Esophagus squamous epithelium (tissue), 4 donors: ENCODE measurements around the gene COCH.

Experiments used
- POLR2A ChIP-seq, 4 donors: fragments of 450-650 bp; IDR thresholded peaks; one replicate each; pipeline ENCODE4 v1.6.1; 2017; ENCODE audit warnings: antibody characterized with exemption in 4 of 4, mild to moderate bottlenecking in 4 of 4, moderate library complexity in 3 of 4
- TF ChIP-seq, protein P1 (sequence below), 6 experiments: fragments of 450-650 bp in 4 of 6; fragments of 200-600 bp in 2 of 6; sonication (generic) in 2 of 6; IDR thresholded peaks; one replicate each; pipeline ENCODE4 v1.5.1; 2016 to 2019; ENCODE audit warnings: antibody characterized with exemption in 6 of 6, mild to moderate bottlenecking in 4 of 6, moderate library complexity in 4 of 6

DNA sequence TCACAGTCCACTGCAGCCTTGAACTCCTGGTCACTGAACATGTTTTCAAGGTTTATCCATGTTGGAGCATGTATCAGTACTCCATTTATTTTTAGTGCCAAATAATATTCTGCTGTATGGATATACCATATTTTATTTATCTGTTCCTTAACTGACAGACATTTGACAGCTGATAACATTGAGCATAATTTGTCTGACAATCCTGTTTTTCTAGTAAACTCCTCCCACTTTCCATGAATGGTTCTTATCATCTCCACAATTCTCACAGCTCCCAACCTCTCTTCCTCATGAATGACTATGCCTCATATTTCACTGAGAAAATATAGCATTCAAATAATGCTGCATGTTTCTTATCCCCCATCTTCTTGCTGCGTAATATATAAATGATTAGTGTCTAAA is 33.3 kb downstream of the COCH start:
- TF ChIP-seq, protein P1, sequence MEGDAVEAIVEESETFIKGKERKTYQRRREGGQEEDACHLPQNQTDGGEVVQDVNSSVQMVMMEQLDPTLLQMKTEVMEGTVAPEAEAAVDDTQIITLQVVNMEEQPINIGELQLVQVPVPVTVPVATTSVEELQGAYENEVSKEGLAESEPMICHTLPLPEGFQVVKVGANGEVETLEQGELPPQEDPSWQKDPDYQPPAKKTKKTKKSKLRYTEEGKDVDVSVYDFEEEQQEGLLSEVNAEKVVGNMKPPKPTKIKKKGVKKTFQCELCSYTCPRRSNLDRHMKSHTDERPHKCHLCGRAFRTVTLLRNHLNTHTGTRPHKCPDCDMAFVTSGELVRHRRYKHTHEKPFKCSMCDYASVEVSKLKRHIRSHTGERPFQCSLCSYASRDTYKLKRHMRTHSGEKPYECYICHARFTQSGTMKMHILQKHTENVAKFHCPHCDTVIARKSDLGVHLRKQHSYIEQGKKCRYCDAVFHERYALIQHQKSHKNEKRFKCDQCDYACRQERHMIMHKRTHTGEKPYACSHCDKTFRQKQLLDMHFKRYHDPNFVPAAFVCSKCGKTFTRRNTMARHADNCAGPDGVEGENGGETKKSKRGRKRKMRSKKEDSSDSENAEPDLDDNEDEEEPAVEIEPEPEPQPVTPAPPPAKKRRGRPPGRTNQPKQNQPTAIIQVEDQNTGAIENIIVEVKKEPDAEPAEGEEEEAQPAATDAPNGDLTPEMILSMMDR (IDR thresholded peaks at IDR 0.05) = no peak
- TF ChIP-seq POLR2A (IDR thresholded peaks at IDR 0.05) = no peak
